ENCODE results near the gene MFSD2A.
"Not testable (repeated sequence)": the region's sequence is repeated elsewhere in the genome, so short reads cannot be mapped to it uniquely, and the experiment has no call there.

MFSD2A gene

GRCh38 chr1:40007481-40008034, 52.6 kb downstream of the MFSD2A start:
- not testable (repeated sequence) for DNase-seq

- no peak for DNase-seq
Measured at GRCh38 chr1:40011198-40011597, 56.3 kb downstream of the MFSD2A start.

- no peak for DNase-seq
Measured at GRCh38 chr1:40014253-40014706, 59.3 kb downstream of the MFSD2A start.

GRCh38 chr1:40014812-40015594, 60.1 kb downstream of the MFSD2A start:
- peak; percentile 16 for DNase-seq

- DNase-seq = no peak
Measured at GRCh38 chr1:40017951-40018575, 63.1 kb downstream of the MFSD2A start.
